Astrocyte (in vitro differentiated cells and primary cell): ENCODE results near the gene TGIF2. TPM values are rescaled to one million over a fixed set of nuclear protein-coding genes. Genes with fewer than 3 reads are reported as not detected.
A peak's percentile ranks its signal among the peaks of the same experiment; 100 is the strongest.

Source experiments
- DNase-seq: peaks from one replicate; pipeline ENCODE4 v3.0.0-alpha.2; 2010; ENCODE audit warnings: low read depth
- FAIRE-seq: peaks from 2 replicates; lab custom pipeline; 2011; peaks lifted over from hg19 to GRCh38; lab: Jason Lieb, UNC
- H2AFZ ChIP-seq: 2 replicates; pipeline ENCODE4 v1.6.0; 2012; ENCODE audit warnings: low read depth, low read length, inconsistent platforms
- H3K27ac ChIP-seq: 2 replicates; pipeline ENCODE4 v1.5.1; 2011; ENCODE audit warnings: low read depth, low read length, inconsistent platforms
- H3K27me3 ChIP-seq: 2 replicates; pipeline ENCODE4 v1.6.0; 2011; ENCODE audit warnings: low read length, inconsistent platforms; ENCODE audit not compliant: insufficient read depth
- H3K36me3 ChIP-seq: 2 replicates; pipeline ENCODE4 v1.5.1; 2011; ENCODE audit warnings: low read length, inconsistent platforms; ENCODE audit not compliant: insufficient read depth
- H3K4me1 ChIP-seq: 2 replicates; pipeline ENCODE4 v1.5.1; 2011; ENCODE audit warnings: low read length, inconsistent platforms; ENCODE audit not compliant: insufficient read depth
- H3K4me2 ChIP-seq: 2 replicates; pipeline ENCODE4 v1.6.0; 2012; ENCODE audit warnings: low read length, inconsistent platforms
- H3K4me3 ChIP-seq: 2 replicates; pipeline ENCODE4 v1.5.1; 2011; ENCODE audit warnings: low read depth, mild to moderate bottlenecking, low read length, inconsistent platforms; ENCODE audit not compliant: insufficient read depth
- H3K79me2 ChIP-seq: 2 replicates; pipeline ENCODE4 v1.6.0; 2012; ENCODE audit warnings: mild to moderate bottlenecking, low read length, inconsistent platforms; ENCODE audit not compliant: insufficient read depth
- H3K9ac ChIP-seq: 2 replicates; pipeline ENCODE4 v1.6.0; 2012; ENCODE audit warnings: mild to moderate bottlenecking, low read length, inconsistent platforms
- H3K9me3 ChIP-seq: 2 replicates; pipeline ENCODE4 v1.5.1; 2012; ENCODE audit warnings: low read depth, mild to moderate bottlenecking, low read length, inconsistent platforms; ENCODE audit not compliant: insufficient read depth
- H4K20me1 ChIP-seq: 2 replicates; pipeline ENCODE4 v1.6.0; 2012; ENCODE audit warnings: low read length, inconsistent platforms; ENCODE audit not compliant: insufficient read depth
- H3K27ac Mint-ChIP-seq: one replicate; pipeline ENCODE4 v1.8.0; 2021; ENCODE audit warnings: mild to moderate bottlenecking, mixed read lengths; ENCODE audit not compliant: unreplicated experiment
- H3K27me3 Mint-ChIP-seq: one replicate; pipeline ENCODE4 v1.8.0; 2021; ENCODE audit warnings: low read depth, mixed read lengths; ENCODE audit not compliant: unreplicated experiment
- H3K36me3 Mint-ChIP-seq: one replicate; pipeline ENCODE4 v1.8.0; 2021; ENCODE audit warnings: low read depth, mixed read lengths; ENCODE audit not compliant: unreplicated experiment
- H3K4me1 Mint-ChIP-seq: one replicate; pipeline ENCODE4 v1.8.0; 2021; ENCODE audit warnings: low read depth, mixed read lengths; ENCODE audit not compliant: unreplicated experiment
- H3K4me3 Mint-ChIP-seq: one replicate; pipeline ENCODE4 v1.8.0; 2021; ENCODE audit warnings: mild to moderate bottlenecking, moderate library complexity, mixed read lengths; ENCODE audit not compliant: unreplicated experiment
- H3K9me3 Mint-ChIP-seq: one replicate; pipeline ENCODE4 v1.8.0; 2021; ENCODE audit warnings: mild to moderate bottlenecking, mixed read lengths; ENCODE audit not compliant: unreplicated experiment
- CTCF ChIP-seq: IDR thresholded peaks from 2 replicates; pipeline ENCODE4 v1.5.1; 2011; ENCODE audit warnings: low read depth, mild to moderate bottlenecking, inconsistent platforms, low read length, moderate library complexity; ENCODE audit not compliant: insufficient read depth
- EZH2 ChIP-seq: IDR thresholded peaks from 2 replicates; pipeline ENCODE4 v1.6.1; 2012; ENCODE audit warnings: mild to moderate bottlenecking, low read length, inconsistent platforms; ENCODE audit not compliant: insufficient read depth
- total RNA-seq: library from RNA; stranded (reverse); gene quantifications from 2 replicates; pipeline ENCODE4 v1.2.1, GENCODE V29; 2021

The TGIF2 gene
- total RNA-seq, 1 donor from 2014 or later, result 24.4 TPM

DNA sequence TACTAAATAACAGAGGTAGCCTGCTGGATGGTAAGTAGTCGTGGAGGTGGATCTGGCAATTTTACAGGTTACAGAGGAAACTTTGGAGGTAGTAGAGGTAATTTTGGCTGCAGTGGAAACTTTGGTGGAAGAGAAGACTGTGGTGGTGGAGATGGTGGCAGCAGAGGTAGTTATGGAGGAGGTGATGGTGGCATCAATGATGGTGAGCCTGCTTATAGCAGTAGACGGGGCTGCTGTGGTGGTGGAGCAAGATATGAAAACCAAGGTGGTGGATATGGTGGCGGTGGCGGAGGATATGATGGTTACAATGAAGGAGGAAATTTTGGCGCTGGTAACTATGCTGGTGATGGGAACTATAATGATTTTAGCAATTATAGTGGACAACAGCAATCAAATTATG lies 47.5 kb downstream of the TGIF2 start:
- no peaks in the 10 kb centered on the region for H4K20me1 ChIP-seq
- Mint-ChIP-seq H3K4me3 (peak overlapping the region; percentile 28), H3K9me3 (no peaks in the 10 kb centered on the region), H3K4me1 (peaks cover 3% of the 10 kb centered on the region), H3K27me3 (no peaks in the 10 kb centered on the region), H3K27ac (no peak overlapping the region), H3K36me3 (peaks cover 3% of the 10 kb centered on the region)
- no peak overlapping the region for H2AFZ ChIP-seq
- H3K36me3 ChIP-seq, result no peaks in the 10 kb centered on the region
- FAIRE-seq (no peak), DNase-seq (no peak)
- no peaks in the 10 kb centered on the region for H3K27me3 ChIP-seq
- no peak overlapping the region for H3K4me2 ChIP-seq
- no peaks in the 10 kb centered on the region for H3K79me2 ChIP-seq
- H3K9me3 ChIP-seq, result no peaks in the 10 kb centered on the region
- H3K27ac ChIP-seq, result no peak overlapping the region
- H3K4me3 ChIP-seq, result no peak overlapping the region
- no peaks in the 10 kb centered on the region for H3K4me1 ChIP-seq
- TF ChIP-seq EZH2 (no peak), CTCF (no peak)
- H3K9ac ChIP-seq, result no peak overlapping the region

DNA sequence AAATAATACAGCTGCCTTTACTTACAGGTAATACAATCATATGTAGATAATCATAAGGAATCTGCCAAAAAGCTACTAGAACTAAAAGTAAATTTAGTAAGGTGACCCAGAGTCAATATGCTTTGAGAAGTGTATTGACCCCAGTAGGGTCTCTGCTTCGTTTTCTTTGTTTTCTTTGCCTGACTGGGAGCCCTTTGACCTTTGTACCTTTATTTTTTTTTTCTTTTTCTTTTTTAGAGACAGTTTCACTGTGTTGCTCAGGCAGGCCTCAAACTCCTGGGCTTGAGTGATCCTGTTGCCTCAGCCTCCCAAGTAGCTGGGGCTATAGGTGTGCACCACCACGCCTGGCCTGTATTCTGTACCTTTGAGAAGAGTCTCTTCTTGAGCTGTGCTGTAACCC lies 50.0 kb downstream of the TGIF2 start:
- peaks cover 2% of the 10 kb centered on the region for H3K27me3 Mint-ChIP-seq
- TF ChIP-seq CTCF, result no peak

DNA sequence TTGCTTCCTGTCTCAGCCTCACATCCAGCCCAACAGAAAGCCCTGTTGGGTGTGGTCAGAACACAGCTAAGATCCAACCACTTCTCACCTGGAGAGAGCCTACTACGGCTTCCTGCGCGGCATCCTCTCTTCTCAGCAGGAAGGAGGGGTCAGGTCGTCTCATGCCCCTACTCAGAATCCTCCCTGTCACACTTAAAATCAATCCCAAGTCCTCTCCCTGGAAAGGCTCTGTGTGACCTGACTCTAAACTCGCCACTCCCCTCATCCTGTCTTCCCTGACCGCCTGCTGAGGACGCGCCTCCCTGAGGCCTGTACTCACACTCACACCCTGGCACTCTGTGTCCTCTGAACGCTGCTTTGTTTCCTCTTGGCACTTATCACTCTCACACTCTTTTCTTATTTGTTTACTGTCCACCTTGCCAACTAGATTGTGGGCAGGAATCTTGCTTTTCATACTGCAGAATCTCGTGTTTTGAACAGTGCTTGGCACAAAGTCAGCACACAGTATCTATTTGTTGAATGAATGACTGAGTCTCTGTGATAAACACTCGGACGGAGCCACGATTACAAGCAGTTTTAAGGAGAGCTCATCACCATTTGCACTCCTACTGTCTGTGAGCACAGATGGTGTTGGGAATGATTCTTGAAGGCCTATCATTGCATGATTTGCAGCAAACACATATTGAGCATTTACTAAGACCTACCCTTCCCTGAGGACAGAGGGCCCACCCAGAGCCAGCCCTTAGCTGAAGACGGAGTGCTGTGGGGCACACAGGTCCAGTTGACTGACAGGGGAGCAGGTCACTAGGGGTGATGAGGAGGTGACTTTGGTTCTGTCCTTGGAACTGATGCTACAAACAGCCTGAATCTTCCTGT lies 50.9 kb downstream of the TGIF2 start:
- FAIRE-seq, result no peak
- H3K4me2 ChIP-seq, result no peak overlapping the region
- H3K27me3 ChIP-seq, result no peaks in the 10 kb centered on the region
- no peaks in the 10 kb centered on the region for H3K9me3 ChIP-seq
- Mint-ChIP-seq H3K9me3 (no peaks in the 10 kb centered on the region), H3K4me1 (peaks cover 5% of the 10 kb centered on the region), H3K4me3 (no peak overlapping the region), H3K27ac (no peak overlapping the region), H3K36me3 (peaks cover 3% of the 10 kb centered on the region), H3K27me3 (peaks cover 2% of the 10 kb centered on the region)
- no peak overlapping the region for H3K27ac ChIP-seq
- DNase-seq, result no peak
- H3K36me3 ChIP-seq, result no peaks in the 10 kb centered on the region
- no peaks in the 10 kb centered on the region for H3K79me2 ChIP-seq
- H2AFZ ChIP-seq, result peak overlapping the region; percentile 20
- TF ChIP-seq EZH2, result no peak
- no peak for TF ChIP-seq CTCF
- H4K20me1 ChIP-seq, result no peaks in the 10 kb centered on the region
- no peak overlapping the region for H3K4me3 ChIP-seq
- H3K9ac ChIP-seq, result no peak overlapping the region
- no peaks in the 10 kb centered on the region for H3K4me1 ChIP-seq

More for the DNA sequence above, 50.0 kb downstream of the TGIF2 start:
- H3K9me3 ChIP-seq, result no peaks in the 10 kb centered on the region
- Mint-ChIP-seq H3K4me3 (no peak overlapping the region), H3K4me1 (peaks cover 5% of the 10 kb centered on the region), H3K36me3 (peaks cover 3% of the 10 kb centered on the region), H3K27ac (no peak overlapping the region), H3K9me3 (no peaks in the 10 kb centered on the region)
- no peaks in the 10 kb centered on the region for H3K4me1 ChIP-seq
- H3K9ac ChIP-seq, result no peak overlapping the region
- no peaks in the 10 kb centered on the region for H3K36me3 ChIP-seq
- H3K27ac ChIP-seq, result no peak overlapping the region
- no peaks in the 10 kb centered on the region for H3K79me2 ChIP-seq
- FAIRE-seq, result no peak
- no peaks in the 10 kb centered on the region for H3K27me3 ChIP-seq
- H3K4me3 ChIP-seq, result no peak overlapping the region
- no peak for DNase-seq
- H2AFZ ChIP-seq, result no peak overlapping the region
- no peaks in the 10 kb centered on the region for H4K20me1 ChIP-seq
- no peak overlapping the region for H3K4me2 ChIP-seq
